NCI-H146 treated with DMSO at 0.1 percent for 48 hours (cell line): ENCODE measurements around the gene RNF43.

Source experiments
- DNase-seq: peaks from one replicate; lab custom pipeline; 2025; ENCODE audit not compliant: unreplicated experiment; lab: John Stamatoyannopoulos, UW

RNF43 gene

DNA sequence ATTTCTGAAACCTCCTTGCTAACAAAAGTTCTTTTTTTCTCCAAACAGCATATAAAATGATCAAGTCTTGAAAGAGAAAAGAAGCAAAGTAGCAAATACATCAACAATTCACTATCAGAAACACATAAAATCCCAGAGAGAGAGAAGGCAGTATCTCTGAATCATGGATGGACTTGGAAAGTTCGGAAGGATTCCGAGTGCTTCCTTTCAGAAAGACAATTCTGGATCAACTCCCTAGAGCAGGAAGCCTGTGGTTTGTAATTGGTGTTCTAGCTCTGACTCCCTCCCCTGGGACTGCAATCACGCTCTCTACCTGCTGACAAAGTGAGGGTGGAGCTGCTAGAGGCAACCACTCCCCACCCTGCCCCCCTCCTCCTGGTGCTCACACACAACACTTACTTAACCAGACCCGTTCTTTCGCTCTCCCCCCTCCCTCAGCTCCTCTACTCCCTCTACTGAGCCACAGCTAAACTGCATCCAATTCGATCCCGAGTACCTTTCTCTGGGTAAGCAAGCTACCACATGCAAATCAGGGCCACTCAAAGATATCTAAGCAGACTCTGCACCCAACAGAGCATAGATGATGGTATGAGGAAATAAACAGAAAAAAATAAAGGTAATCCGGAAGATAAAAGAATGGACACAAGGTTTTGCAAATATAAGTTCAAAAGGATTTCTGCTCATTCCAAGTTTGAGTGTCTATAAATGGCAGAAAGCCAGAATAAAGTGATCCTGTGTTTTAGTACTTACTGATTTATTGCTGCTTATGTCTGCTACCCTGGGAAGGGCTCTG, at the start of gene RNF43:
Gene RNF43, minus strand, starts transcription at position 235 of the 793 bp plus-strand sequence. CDS start 1,957 bp downstream, outside the sequence.
- DNase-seq = peak; percentile 94

DNA sequence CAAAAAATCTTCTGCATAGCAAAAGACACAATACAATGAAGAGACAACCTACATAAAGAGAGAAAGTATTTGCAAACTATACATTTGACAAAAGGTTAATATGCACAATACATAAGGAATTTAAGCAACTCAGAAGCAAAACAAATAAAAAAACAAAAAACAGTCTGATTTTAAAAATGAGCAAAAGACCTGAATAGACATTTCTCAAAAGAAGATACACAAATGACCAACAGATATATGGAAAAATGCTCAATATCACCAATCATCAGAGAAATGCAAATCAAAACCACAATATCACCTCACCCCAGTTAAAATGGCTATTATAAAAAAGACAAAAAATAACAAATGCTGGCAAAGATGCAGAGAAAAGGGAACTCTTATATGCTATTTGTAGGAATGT, 38.2 kb upstream of the RNF43 start:
- no peak for DNase-seq

DNA sequence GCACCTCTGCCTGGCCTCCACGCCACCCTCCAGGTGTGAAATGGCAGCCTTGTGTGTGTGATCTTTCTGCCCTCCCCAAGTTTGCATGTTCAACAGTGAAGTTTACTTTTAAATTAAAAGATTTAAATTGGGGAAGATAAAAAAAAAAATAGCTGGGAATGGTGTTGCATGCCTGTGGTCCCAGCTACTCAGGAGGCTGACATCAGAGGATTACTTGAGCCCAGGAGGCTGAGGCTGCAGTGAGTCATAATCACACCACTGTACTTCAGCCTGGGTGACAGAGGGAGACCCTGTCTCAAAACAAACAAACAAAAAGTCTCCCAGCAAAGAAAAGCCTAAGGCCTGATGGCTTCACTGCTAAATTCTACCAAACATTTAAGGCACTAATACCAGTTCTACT, 35.4 kb upstream of the RNF43 start:
- no peak for DNase-seq

DNA sequence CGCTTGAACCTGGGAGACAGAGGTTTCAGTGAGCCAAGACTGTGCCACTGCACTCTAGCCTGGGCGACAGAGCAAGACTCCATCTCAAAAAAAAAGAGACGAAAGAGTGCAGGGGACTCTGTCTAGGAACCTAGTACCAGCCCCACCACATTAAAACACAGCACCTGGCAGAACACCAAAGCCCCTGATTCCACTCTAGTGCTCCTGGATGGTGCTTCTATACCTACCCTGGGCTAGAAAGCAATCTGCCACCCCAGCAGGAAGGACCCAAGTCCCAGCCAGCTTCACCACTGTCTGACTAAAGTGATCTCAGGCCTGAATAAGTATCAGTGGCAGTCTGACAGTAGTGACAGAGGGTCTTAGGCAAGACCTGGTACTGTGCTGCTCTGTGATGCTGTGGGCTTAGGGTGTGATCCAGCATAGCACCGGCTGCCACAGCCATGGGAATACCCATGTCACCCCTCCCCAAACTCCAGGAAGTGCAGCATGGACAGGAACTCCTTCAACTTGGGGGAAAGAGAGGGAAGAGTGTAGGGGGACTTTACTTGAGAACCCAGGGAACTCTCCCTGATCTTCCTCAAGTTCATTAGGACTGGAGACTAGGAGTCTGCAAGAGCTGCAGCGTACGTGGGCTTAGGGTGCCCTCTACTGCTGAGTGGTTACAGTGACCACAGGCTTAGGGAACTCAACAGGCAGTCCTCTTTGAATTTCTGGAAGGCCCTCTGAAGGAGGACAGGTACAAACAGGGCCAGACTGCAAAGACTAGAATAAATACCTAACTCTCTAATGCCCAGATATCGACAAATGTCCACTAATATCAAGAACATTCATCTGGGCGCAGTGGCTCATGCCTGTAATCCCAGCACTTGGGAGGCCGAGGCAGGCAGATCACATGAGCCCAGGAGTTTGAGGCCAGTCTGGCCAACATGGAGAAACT, 30.0 kb upstream of the RNF43 start:
- DNase-seq = peak; percentile 24

DNA sequence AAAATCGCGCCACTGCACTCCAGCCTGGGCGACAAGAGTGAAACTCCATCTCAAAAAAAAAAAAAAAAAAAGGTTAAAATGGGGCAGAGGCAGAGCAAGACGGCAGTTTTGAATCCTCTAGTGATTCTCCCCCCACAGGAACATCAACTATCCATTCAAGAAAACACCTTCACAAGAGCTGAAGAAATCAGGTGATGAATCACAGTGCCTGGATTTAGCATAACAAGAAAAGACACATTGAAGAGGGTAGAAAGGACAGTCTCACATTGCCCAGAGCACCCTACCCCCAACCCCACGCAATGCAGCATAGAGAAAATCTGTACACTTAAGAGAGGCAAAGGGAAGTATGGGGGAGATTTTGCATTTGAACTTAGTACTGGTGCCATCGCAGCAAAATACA, 28.8 kb upstream of the RNF43 start:
- no peak for DNase-seq

DNA sequence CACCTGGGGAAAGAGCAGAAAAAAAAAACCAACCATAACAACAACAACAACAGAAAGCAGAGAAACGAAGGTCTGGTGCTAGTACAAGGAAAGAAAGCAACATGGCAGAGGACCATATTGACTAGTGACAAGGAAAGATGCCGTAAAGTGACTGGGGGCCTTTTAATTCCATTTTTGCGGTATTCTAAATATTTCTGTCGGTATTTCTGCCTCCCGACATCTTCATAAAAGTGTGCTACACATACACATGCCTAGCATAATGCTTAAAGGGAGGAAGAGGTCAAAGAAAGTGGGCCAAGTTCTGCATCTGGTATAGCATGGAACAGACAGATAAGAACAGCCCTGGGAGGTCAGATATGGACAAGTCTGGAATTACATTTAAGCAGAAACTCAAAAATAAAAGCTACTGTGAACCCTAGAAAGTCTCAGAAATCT, 19.5 kb upstream of the RNF43 start:
- no peak for DNase-seq

DNA sequence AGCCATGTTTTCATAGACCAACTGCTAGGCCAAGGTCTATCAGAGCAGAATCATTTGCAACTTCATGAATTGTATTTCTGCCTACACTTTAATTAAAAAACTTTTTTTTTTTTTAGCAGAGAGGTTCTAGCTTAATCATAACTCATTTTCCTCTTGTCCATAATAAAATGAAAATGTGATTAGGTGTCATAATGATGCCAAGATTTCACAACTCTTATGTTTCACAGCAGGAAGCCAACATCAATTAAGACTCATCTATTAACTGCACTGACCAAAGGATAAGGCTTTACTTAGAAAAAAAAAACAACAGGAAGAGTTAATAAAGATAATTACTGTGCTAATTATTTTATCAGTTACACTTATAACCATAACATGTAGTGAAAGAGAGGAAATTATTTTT, 18.9 kb upstream of the RNF43 start:
- DNase-seq = no peak

DNA sequence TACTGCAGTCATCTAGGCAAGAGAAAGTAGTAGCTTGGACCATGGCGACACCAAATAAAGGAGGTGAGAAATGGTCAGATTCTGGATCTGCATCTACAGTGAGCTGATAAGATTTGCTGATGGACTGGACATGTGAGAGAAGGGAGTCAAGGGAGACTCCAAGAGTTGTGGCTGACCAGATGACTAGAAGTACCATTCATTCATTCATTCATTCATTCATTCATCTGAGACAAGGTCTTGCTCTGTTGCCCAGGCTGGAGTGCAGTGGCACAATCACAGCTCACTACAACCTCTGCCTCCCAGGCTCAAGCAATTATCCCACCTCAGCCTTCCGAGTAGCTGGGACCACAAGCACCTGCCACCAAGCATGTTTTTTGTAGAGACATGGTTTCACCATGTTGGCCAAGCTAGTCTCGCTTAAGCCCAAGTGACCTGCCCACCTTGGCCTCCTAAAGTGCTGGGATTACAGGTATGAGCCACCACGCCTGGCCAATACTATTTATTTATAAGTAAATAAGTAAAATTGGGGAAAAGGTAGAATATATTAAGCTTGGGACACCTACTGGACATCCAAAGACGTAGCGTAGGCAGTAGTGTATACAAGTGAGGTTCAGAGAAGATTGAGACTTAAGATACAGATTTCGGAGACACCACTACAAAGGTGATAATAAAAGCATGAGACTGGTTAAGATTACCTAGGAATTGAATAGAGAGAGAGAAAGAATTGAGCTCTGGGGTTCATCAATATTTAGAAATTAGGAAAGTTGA, 15.7 kb upstream of the RNF43 start:
- no peak for DNase-seq

DNA sequence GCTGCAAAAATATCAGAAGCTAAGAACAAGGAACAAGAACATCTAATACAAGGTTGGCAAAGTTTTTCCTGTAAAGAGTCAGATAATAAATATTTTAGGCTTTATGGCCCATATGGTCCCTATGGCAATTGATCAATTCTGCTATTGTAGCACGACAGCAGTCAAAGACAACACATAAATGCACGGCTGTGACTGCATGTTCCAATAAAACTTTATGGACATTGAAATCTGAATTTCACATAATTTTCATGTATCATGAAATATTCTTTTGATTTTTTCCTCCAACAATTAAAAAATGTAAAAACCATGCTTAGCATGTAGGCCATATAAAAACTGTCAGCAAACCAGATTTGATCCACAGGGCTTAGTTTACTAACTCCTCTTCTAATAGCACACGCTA, 10.5 kb upstream of the RNF43 start:
- no peak for DNase-seq

DNA sequence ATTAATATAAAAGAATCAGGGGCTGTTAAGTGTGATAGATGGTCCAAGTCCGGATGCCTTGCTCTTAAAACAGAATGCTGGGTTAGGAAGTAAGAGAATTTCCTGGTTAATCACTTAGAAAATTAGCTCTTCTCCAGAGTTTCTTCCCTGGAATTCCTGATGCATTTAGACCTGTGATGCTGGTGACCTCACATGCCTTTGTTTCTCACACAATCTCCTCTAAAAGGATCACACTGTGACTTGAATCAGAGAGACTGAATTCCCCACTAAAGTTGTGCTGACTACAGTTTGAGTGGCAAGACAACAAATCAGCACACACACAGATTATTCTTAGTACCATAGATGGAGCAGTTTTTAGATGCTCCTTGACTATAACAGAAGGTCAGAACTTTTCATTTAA, 4.4 kb upstream of the RNF43 start:
- DNase-seq = no peak

DNA sequence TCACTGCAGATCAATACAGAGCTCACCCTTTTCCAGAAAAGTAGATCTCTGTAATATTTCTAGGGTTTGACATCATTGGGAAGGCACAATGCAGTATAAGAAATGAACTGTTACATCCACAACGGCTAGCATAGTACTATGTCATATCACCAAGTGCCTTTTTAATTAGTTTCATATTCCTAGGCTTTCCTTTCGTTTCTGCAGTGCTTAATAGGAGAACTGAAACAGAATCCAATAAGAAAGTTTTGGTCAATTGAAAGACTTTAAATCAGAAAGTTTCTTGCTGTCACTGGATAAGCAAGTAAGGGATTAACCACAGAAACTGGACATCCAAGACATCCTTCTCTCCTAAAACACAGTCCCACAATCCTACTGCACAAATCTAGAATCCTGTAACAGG, 3.5 kb upstream of the RNF43 start:
- DNase-seq = no peak

DNA sequence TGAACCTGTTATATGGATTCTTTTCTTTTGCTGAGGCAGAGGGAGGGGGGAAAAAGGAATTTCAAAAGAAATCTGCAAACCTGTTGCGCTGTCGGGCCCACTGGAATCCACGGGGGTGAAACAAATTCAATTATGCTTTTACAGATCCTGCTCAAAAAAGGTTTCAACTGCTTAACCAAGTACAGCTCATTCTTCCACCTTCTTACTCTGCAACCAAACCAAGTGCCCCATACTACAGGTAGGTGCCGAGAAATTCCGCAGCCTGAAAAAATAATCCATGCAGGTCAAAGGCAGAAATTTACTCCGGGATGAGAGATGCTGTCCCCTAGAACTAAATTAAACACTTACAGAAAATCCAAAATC, 416 bp downstream of the RNF43 start:
- DNase-seq = no peak

DNA sequence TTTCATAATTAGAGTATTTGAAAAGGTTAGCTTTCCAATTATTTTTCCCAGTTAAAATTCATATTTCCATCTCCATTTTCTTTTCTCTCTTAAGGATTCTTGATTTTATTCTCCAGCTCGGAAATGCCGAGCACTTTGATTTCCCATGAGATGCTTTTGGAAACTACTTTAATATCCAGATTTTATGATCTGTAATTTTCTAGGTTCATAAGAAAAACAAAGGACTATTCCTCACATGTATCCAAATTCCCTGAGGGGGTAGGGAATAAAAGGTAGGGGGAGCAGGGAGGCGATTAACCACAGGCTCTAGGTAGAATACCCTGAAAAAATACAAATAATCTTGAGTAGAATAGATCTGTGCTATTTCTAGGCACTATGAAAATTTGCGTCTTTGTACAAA, 938 bp downstream of the RNF43 start:
- no peak for DNase-seq

DNA sequence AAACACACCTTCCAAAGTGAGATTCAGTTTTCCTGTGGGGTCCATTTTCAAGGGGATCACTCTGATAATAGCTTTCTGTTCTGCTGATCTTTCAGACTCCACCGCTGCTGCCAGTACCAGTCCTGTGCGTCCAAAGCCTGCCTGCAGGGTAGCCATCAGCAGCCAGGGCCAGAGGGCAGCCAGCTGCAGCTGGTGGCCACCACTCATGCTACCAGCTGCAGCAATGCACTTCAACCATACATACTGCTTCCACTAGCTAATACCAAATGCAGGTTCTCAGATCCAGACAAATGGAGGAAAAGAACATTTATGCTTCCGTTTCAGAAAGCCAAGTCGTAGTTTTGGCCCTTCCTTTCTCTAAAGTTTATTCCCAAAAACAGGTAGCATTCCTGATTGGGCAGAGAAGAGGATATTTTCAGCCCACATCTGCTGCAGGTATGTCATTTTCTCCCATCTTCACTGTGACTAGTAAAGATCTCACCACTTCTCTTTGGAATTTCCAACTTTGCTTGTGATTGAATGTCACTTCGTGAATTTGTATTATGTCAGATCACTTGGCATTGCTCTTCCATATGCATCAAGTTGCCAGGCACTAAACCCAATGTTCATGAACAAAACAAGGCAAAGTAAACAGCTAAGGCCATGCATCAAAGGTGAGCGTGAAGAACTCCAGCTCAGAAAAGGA, 1.8 kb downstream of the RNF43 start:
- DNase-seq = no peak

DNA sequence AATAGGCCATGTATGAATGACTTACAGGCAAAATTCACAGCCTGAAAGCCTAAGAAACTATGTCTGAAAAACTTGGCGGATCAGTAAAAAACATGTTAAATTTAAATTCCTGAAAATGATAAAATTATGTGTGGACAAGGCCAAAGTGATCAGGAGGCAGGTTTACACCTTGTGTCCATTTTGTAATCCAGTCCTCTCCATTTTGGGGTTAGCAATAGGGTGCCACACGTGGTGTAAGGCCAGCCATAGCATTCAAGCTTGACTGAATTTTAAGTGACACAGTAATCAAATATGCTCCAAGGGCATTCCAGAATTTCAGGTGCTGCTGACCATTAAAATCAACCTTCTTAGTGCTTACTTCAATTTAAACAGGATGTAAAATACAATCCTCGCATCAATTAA, 2.7 kb downstream of the RNF43 start:
- no peak for DNase-seq

DNA sequence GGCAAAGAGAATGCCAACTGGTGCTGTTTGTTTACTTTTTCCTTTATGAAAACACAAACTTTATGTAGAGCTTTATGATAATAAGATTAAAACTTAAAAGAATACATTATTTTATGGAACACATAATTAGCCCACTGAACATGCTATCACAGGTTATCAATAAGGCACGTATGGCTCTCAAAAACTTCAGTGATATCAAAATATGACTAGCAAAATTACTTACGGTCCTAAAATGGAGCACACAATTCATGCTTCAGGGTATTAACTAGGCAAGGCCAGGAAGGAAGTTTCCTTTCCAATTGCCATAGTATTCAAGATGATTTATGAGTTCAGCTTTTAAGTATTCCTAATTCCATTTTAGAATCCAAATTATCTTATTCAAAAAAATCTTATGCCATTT, 3.6 kb downstream of the RNF43 start:
- DNase-seq = no peak

DNA sequence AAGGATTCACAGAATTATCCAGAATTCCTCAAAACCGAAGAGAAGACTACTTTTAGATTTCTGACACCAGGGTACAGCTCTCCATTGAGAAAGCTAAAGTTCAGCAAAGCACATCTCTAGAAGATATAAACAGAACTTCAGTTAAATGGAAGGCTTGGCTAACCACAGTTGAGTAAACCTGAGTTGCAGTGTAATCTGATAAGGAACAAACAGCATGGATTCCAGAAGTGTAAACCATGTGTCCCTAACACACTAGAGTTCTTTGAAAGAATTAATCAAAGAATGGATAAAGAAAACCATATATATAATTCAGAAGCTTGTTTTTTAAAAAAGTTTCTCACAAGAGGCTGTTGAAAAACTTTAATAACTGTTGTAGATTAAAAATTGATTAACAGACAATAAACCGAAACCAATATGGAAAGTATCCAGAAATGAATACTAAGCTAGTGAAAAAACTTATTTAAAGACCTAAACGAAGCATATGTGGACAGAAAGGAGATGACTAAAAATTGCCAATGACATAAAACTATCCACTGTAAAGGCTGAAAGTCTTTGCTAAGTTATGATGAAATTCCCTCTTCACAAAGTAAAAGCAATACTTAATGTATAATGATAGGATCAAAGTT, 4.3 kb downstream of the RNF43 start:
- no peak for DNase-seq

DNA sequence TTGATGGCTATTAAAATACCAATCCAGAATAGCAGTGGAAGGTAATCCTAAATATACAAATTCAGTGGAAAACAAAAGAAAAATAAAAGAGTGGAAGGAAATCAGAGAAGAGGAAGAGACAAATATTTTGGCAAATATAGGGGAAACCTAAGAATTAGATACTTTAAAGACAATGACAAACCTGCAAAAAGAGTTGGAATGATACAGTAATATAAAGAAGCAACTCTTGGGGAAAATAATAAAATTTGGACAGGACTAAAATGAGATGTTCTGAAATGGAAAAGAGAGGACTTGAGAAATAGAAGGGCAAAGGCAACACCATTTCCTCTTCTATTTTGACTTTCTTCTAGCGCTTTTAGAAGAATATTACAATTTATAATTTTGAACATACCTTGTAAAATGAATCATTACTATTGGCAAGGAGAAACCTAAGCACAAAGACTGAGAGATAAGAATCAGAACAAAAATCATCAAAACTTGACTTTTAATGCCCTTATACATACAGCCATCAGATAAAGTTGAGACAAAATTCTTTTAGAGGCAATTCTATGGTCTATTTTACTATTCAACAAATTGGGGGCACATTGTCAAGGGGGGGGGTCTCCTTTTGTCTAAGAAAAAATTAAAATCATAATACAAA, 5.2 kb downstream of the RNF43 start:
- DNase-seq = no peak

DNA sequence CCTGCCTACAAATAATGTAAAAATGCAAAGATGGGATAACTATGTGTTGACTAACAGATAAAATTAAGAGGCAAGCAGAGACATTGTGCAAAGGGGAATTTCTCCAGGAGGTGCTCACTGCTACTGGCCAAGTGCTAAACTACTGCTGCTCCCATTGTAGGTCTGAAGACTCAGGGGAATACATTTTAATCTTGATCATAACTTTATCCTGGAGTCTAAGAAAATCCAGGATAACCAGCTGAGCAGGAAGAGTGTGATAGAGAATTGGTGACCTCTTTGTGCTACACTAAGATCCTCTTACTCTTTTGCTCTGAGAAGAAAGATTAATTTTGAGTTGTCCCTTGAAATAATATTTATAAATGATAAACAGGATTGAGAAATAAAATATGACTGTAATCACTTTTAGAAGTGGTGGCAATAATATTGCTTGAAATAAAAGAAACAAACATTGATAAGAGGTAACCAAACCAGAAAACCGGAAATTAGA, 5.9 kb downstream of the RNF43 start:
- no peak for DNase-seq
